ENCODE data around the gene ITGA6.

- TF ChIP-seq CTCF (IDR thresholded peaks at IDR 0.05) (no peak), ZFX (IDR thresholded peaks at IDR 0.05; ENCODE audit: borderline replicate concordance) (no peak)
Measured at GRCh38 chr2:172394002-172394401, 33.4 kb upstream of the ITGA6 start.

Data from 22Rv1 (cell line).